HCT116 (cell line): ENCODE data around the gene MYO1A. TPM values are rescaled to one million over a fixed set of nuclear protein-coding genes. Genes with fewer than 3 reads are reported as not detected.
A peak's percentile ranks its signal among the peaks of the same experiment; 100 is the strongest.

Experiments
- ATAC-seq: fragments of 200-7000 bp; cut with Tn5 transposase; 2 replicates; pipeline ENCODE4 v1.9.1; 2020; ENCODE audit warnings: mild to moderate bottlenecking, moderate library complexity
- BruUV-seq: library from RNA; stranded (reverse); fragments of 400-500 nt; replicated peaks from 2 replicates; lab custom pipeline; 2021; lab: Mats Ljungman, UMichigan
- CTCF ChIA-PET: fragments of 300-600 bp; sonication (Branson Sonifier 250); formaldehyde crosslinking; loops from one replicate; lab custom pipeline; 2021; ENCODE audit warnings: antibody characterized with exemption; lab: Charles Lee
- POLR2A ChIA-PET: fragments of 300-600, 350-600 bp; sonication (Branson Sonifier 250); formaldehyde crosslinking; loops from one replicate; lab custom pipeline; 2021; ENCODE audit warnings: antibody characterized with exemption; lab: Charles Lee
- RAD21 ChIA-PET, 2 experiments: fragments of 300-600 bp; sonication (Branson Sonifier 250); formaldehyde crosslinking; loops; one replicate each; lab custom pipeline; 2023; ENCODE audit warnings: low total read pairs in 2 of 2; ENCODE audit not compliant: uncharacterized antibody in 2 of 2, unreplicated experiment in 2 of 2, low non-redundant PET in 1 of 2; lab: Charles Lee
- DNase-seq: peaks from one replicate; pipeline ENCODE4 v3.0.0-alpha.2; 2010; ENCODE audit warnings: low read depth, low spot score
- H2AFZ ChIP-seq: fragments of 200-600 bp; shearing (Covaris generic), sonication (generic); 2 replicates; pipeline ENCODE4 v1.6.1; 2017; ENCODE audit warnings: low read depth, mixed run types, mixed read lengths, antibody characterized with exemption, low read length; ENCODE audit not compliant: poor library complexity, severe bottlenecking
- H3K27ac ChIP-seq: 2 replicates; pipeline ENCODE4 v1.5.1; 2012; ENCODE audit warnings: low read depth, low read length
- H3K27me3 ChIP-seq: fragments of 200-600 bp; sonication (generic); 2 replicates; pipeline ENCODE4 v1.6.1; 2016; ENCODE audit warnings: mixed run types, low read length, mixed read lengths; ENCODE audit not compliant: insufficient read depth
- H3K36me3 ChIP-seq, 2 experiments: fragments of 200-500 bp in 1 of 2; fragments of 200-600 bp in 1 of 2; sonication (Bioruptor generic) in 1 of 2; sonication (generic) in 1 of 2; 2 replicates each; pipeline versions ENCODE4 v1.5.1 to v1.6.1; 2014 to 2016; ENCODE audit warnings: low read length in 2 of 2, inconsistent platforms in 1 of 2, mixed read lengths in 1 of 2, mixed run types in 1 of 2; ENCODE audit not compliant: insufficient read depth in 2 of 2, control insufficient read depth in 1 of 2
- H3K4me1 ChIP-seq, 2 experiments: fragments of 200-600 bp in 1 of 2; sonication (generic) in 1 of 2; 2 replicates each; pipeline versions ENCODE4 v1.5.1 to v1.6.1; 2012 to 2017; ENCODE audit warnings: low read length in 2 of 2, inconsistent platforms in 1 of 2, mild to moderate bottlenecking in 1 of 2, mixed read lengths in 1 of 2, mixed run types in 1 of 2, moderate library complexity in 1 of 2; ENCODE audit not compliant: insufficient read depth in 2 of 2, control insufficient read depth in 1 of 2
- H3K4me2 ChIP-seq: fragments of 200-600 bp; sonication (generic); 2 replicates; pipeline ENCODE4 v1.6.1; 2017; ENCODE audit warnings: mixed run types, low read length, mixed read lengths
- H3K4me3 ChIP-seq, 2 experiments: fragments of 200-600 bp in 1 of 2; sonication (generic) in 1 of 2; replicated peaks in 1 of 2; 2 replicates each; pipeline ENCODE4 v1.5.1; 2011 to 2016; ENCODE audit warnings: low read length in 2 of 2, control low read depth in 1 of 2, low read depth in 1 of 2, mild to moderate bottlenecking in 1 of 2, mixed read lengths in 1 of 2, mixed run types in 1 of 2
- H3K79me2 ChIP-seq: fragments of 200-600 bp; sonication (generic); 2 replicates; pipeline ENCODE4 v1.6.1; 2017; ENCODE audit warnings: mild to moderate bottlenecking, mixed run types, low read length, moderate library complexity, mixed read lengths; ENCODE audit not compliant: insufficient read depth
- H3K9ac ChIP-seq: fragments of 200-600 bp; sonication (generic); 2 replicates; pipeline ENCODE4 v1.6.1; 2016; ENCODE audit warnings: low read length, mixed read lengths
- H3K9me2 ChIP-seq: fragments of 200-600 bp; sonication (generic), shearing (Covaris generic); 2 replicates; pipeline ENCODE4 v1.6.1; 2017; ENCODE audit warnings: mixed run types, mild to moderate bottlenecking, moderate library complexity; ENCODE audit not compliant: insufficient read depth
- H3K9me3 ChIP-seq, 2 experiments: fragments of 200-500 bp in 1 of 2; fragments of 200-600 bp in 1 of 2; sonication (Bioruptor generic) in 1 of 2; sonication (generic) in 1 of 2; 2 replicates each; pipeline ENCODE4 v1.6.1; 2014 to 2017; ENCODE audit warnings: low read length in 2 of 2, mixed read lengths in 2 of 2, inconsistent platforms in 1 of 2, low read depth in 1 of 2, mild to moderate bottlenecking in 1 of 2, mixed run types in 1 of 2, moderate library complexity in 1 of 2; ENCODE audit not compliant: control insufficient read depth in 1 of 2, insufficient read depth in 1 of 2
- H4K20me1 ChIP-seq: fragments of 200-600 bp; sonication (generic), shearing (Covaris generic); 2 replicates; pipeline ENCODE4 v1.6.1; 2017; ENCODE audit warnings: mixed run types, mild to moderate bottlenecking, moderate library complexity; ENCODE audit not compliant: insufficient read depth
- POLR2A ChIP-seq: IDR thresholded peaks from 2 replicates; pipeline ENCODE4 v1.7.0; 2011; ENCODE audit warnings: borderline replicate concordance; ENCODE audit not compliant: insufficient read depth, insufficient read length; ENCODE audit errors: extremely low read depth
- POLR2AphosphoS5 ChIP-seq: IDR thresholded peaks from 2 replicates; pipeline ENCODE4 v1.6.1; 2011; ENCODE audit warnings: mild to moderate bottlenecking, low read depth, low read length, moderate library complexity
- REST ChIP-seq: IDR thresholded peaks from 2 replicates; pipeline ENCODE4 v1.6.1; 2012; ENCODE audit warnings: low read depth
- SP1 ChIP-seq: IDR thresholded peaks from 2 replicates; pipeline ENCODE4 v1.6.1; 2012; ENCODE audit warnings: low read depth
- SRF ChIP-seq: IDR thresholded peaks from 2 replicates; pipeline ENCODE4 v1.6.1; 2012; ENCODE audit warnings: low read depth
- YY1 ChIP-seq: IDR thresholded peaks from 2 replicates; pipeline ENCODE4 v1.6.1; 2011; ENCODE audit warnings: low read length, low read depth, moderate library complexity, mild to moderate bottlenecking; ENCODE audit not compliant: insufficient replicate concordance; ENCODE audit errors: extremely low read depth
- ZBTB33 ChIP-seq: IDR thresholded peaks from 2 replicates; pipeline ENCODE4 v1.6.1; 2011; ENCODE audit warnings: mild to moderate bottlenecking, low read length, moderate library complexity; ENCODE audit not compliant: insufficient replicate concordance; ENCODE audit errors: extremely low read depth
- ZFX ChIP-seq: fragments of 450-650 bp; IDR thresholded peaks from 2 replicates; pipeline ENCODE4 v1.6.1; 2017
- intact Hi-C: fragments of 100-400 bp; cut with micrococcal nuclease; formaldehyde crosslinking; loops from 2 replicates; pipeline ENCODE4 v1.10.0; 2022
- total RNA-seq: library from RNA; stranded (reverse); gene quantifications from one replicate; pipeline ENCODE4 v1.2.1, GENCODE V29; 2021; ENCODE audit not compliant: unreplicated experiment

The MYO1A gene
- total RNA-seq, 1 experiment from 2014 or later = 0.76 TPM

GRCh38 chr12:57088354-57089270 lies 38.7 kb upstream of the MYO1A start, which contains the start of gene NAB2:
NAB2 (plus strand) TSS chr12:57089114; CDS start chr12:57089272, 158 bp downstream.
- Histone ChIP-seq H3K36me3 (peaks cover 8 to 22% of the 10 kb centered on the region in 2 experiments; a peak in 3 of 4 replicates), H3K27ac (peak within 1 kb of the TSS; percentile 100), H2AFZ (no peak within 1 kb of the TSS), H3K4me2 (peak within 1 kb of the TSS; percentile 96), H3K79me2 (peaks cover 38% of the 10 kb centered on the region), H3K9me3 (no peaks in the 10 kb centered on the region), H4K20me1 (no peaks in the 10 kb centered on the region), H3K9ac (peak within 1 kb of the TSS; percentile 91), H3K4me3 (peak within 1 kb of the TSS; percentile 61 to 90), H3K4me1 (peaks cover 37 to 69% of the 10 kb centered on the region in 2 experiments), H3K9me2 (no peaks in the 10 kb centered on the region), H3K27me3 (no peaks in the 10 kb centered on the region)
- TF ChIP-seq POLR2A = peak; percentile 20
- TF ChIP-seq SP1 = no peak
- no peak for TF ChIP-seq SRF
- TF ChIP-seq REST = no peak
- peak; percentile 4 for TF ChIP-seq YY1
- TF ChIP-seq POLR2AphosphoS5 = peak; percentile 32
- TF ChIP-seq ZBTB33 = no peak
- TF ChIP-seq ZFX = peak; percentile 30; the same call in 1 of the 2 replicates
- POLR2A ChIA-PET = interaction anchor here (0.6 to 4.8 kb wide), 6 partner anchors 10 to 363 kb away, joined by 3 to 50 read pairs (median 3); partner anchors contain the start of genes NACA, NEMP1 and STAT6
- intact Hi-C loops = loop anchor here (1.0 to 5.0 kb wide), 2 partner anchors 22 to 374 kb away; no protein-coding TSS in a partner anchor
- CTCF ChIA-PET = interaction anchor here (0.6 to 2.5 kb wide), 5 partner anchors 10 to 87 kb away, joined by 3 to 20 read pairs (median 4); partner anchors contain the start of genes NEMP1 and STAT6
- DNase-seq = peak; percentile 85
- ATAC-seq = peak; percentile 71
- BruUV-seq = no TSS peak
- RAD21 ChIA-PET = interaction anchor here (0.8 to 1.4 kb wide), 5 partner anchors 10 to 452 kb away, joined by 3 to 7 read pairs (median 3); partner anchors contain the start of genes NEMP1 (in 1 of the 2) and STAT6 (in 1 of the 2)
